RWPE1 (cell line): ENCODE data around the gene ATP5MK.

Source experiments
- CTCF ChIA-PET: fragments of 350-600 bp; sonication (Branson Sonifier 250); formaldehyde crosslinking; extraction: SDS; loops from one replicate; lab custom pipeline; 2021; lab: Yijun Ruan, JAX
- POLR2A ChIA-PET: fragments of 400-600 bp; formaldehyde crosslinking; extraction: SDS; loops from one replicate; lab custom pipeline; 2020; ENCODE audit warnings: antibody characterized with exemption; ENCODE audit not compliant: low non-redundant PET; lab: Yijun Ruan, JAX
- DNase-seq: peaks from one replicate; pipeline ENCODE4 v3.0.0; 2012; ENCODE audit warnings: low spot score
- H3K27ac ChIP-seq: fragments of 450-650 bp; 2 replicates; pipeline ENCODE4 v1.5.1; 2017
- TF ChIP-seq, protein P1 (sequence below): fragments of 450-650 bp; conservative IDR thresholded peaks from 2 replicates; pipeline ENCODE4 v1.5.1; 2017; ENCODE audit warnings: low read depth, mild to moderate bottlenecking

Gene ATP5MK, protein sequence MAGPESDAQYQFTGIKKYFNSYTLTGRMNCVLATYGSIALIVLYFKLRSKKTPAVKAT

DNA sequence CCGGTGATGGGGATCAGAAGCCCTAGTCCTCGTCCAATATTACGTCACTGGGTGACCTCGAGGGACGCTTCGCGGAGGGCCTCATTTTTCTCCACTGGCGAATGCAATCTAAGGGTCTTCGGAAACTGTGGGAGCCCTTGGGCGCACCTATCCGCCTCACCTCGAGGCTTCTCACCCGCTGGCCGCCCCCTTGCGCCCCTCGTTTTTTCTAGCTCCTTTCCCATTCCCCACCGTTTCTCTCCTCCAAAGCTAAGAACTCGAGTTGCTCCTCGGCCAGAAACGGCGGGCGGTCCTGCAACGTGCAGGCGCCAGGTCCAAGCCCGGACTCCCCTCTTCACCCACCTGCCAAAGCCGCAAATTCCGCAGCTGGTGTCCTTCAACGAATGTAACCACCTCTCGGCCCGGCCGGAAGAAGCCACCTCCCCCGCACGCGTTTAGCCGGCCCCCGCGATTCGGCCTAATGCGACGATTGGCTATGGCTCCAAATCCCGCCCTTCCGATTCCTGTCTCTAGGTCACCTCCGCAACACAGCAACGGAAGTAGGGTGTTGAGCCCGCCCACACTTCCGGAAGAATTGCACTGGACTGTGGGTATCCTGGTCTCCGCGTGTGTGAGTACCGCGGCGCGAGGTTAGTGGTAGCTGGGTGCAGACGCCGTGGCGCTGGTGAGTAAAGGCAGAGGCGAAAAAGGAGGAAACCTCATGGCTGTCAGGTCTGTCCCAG, at the start of gene ATP5MK, which contains the start of gene PDCD11:
Gene ATP5MK, minus strand, starts transcription at position 409 of the 722 bp plus-strand sequence. CDS start 4,018 bp downstream, outside the sequence.
Gene PDCD11, plus strand, starts transcription at position 560 of the 722 bp plus-strand sequence. CDS start 1,801 bp downstream, outside the sequence.
- ChIA-PET CTCF (no interaction called here), POLR2A (interaction anchor here (0.6 to 1.6 kb wide), 3 partner anchors 28 to 289 kb away, joined by 3 to 4 read pairs (median 3); no protein-coding TSS in a partner anchor)
- peak within 1 kb of the TSS; percentile 75 for H3K27ac ChIP-seq
- DNase-seq: peak; percentile 99
- TF ChIP-seq, protein P1, sequence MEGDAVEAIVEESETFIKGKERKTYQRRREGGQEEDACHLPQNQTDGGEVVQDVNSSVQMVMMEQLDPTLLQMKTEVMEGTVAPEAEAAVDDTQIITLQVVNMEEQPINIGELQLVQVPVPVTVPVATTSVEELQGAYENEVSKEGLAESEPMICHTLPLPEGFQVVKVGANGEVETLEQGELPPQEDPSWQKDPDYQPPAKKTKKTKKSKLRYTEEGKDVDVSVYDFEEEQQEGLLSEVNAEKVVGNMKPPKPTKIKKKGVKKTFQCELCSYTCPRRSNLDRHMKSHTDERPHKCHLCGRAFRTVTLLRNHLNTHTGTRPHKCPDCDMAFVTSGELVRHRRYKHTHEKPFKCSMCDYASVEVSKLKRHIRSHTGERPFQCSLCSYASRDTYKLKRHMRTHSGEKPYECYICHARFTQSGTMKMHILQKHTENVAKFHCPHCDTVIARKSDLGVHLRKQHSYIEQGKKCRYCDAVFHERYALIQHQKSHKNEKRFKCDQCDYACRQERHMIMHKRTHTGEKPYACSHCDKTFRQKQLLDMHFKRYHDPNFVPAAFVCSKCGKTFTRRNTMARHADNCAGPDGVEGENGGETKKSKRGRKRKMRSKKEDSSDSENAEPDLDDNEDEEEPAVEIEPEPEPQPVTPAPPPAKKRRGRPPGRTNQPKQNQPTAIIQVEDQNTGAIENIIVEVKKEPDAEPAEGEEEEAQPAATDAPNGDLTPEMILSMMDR: no peak

DNA sequence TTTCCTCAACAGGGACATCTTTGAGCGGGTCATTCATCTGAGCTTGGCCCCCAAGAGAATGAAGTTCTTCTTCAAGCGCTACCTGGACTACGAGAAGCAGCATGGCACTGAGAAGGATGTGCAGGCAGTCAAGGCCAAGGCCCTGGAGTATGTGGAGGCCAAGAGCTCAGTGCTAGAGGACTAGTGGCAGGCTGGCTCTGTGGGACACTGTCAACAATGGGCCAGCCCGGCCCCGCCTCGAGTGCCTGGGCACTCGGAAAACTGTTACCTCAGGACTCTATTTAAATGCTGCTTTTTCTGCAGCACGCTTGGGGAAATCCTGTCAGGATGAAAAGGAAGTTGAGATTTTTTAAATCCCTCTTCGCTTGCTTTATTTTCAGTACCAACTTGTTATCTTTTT, 49.1 kb upstream of the ATP5MK start:
- TF ChIP-seq, protein P1: no peak
- CTCF ChIA-PET: interaction anchor here (0.6 kb wide), 1 partner anchor 695 kb away, joined by 3 read pairs; no protein-coding TSS in a partner anchor
- DNase-seq: no peak
- POLR2A ChIA-PET: no interaction called here
- peak overlapping the region; percentile 89 for H3K27ac ChIP-seq

DNA sequence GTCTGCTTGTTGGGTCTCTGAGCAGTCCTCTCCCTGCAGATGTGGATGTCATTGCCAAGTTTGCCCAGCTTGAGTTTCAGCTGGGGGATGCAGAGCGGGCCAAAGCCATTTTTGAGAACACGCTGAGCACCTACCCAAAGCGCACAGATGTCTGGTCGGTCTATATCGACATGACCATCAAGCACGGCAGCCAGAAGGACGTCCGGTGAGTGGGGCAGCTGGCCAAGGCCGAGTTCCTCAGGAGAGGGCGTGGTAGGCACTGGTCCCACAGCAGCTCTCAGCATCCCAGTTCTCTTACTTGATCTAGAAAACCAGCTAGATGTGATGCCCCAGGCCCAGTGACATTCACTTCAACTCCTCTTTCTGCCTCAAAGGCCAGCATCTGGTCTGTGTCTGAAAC, 48.2 kb upstream of the ATP5MK start:
- H3K27ac ChIP-seq: peak overlapping the region; percentile 89
- ChIA-PET POLR2A (no interaction called here), CTCF (no interaction called here)
- DNase-seq: no peak
- TF ChIP-seq, protein P1: no peak

DNA sequence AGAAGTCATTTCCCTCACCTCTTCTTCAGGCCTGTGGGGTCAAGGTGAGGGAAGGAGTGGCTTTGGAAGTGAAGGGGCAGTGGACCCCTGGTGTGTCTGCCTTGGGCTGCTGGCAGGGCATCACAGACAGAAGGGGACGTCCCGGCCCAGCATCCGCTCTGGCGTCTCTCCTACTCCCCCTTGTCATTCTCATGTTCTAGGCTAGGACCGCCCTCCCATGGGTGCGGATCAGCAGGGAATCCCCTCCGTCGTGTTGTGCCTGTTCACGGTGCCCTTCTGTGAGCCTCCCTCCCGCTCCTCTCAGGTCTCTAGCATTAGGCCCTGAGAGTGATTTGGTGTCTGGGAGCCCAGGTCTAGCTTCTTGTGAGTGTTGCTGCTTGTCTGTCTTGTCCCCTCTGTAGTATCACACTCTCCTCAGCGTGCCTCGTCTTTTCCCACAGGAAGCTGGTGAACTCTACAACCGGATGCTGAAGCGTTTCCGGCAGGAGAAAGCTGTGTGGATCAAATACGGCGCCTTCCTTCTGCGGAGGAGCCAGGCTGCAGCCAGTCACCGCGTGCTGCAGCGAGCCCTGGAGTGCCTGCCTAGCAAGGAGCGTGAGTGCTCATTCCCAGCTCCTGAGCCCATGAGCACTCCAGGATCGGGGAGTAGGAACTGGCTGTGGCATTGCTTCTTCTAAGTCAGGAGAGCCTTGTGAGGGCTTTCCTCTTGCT, 47.4 kb upstream of the ATP5MK start:
- TF ChIP-seq, protein P1: no peak
- peak overlapping the region; percentile 89; the same call in 1 of the 2 replicates for H3K27ac ChIP-seq
- ChIA-PET CTCF (interaction anchor here (1.6 kb wide), 1 partner anchor 42 kb away, joined by 4 read pairs; no protein-coding TSS in a partner anchor), POLR2A (no interaction called here)
- DNase-seq: no peak

DNA sequence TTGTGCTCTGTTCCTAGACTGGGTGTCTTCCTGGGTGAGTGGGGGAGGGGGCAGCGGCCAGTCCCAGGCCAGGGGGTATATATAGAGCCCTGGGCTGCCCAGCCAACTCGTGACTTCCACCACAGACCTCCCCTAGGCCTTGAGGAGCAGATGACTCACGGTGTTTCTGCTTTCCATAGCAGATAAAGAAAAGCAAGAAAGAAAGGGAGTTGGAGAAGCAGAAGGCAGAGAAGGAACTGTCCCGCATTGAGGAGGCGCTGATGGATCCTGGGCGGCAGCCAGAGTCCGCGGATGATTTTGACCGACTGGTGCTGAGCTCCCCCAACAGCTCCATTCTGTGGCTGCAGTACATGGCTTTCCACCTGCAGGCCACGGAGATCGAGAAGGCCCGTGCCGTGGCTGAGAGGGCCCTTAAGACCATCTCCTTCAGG, 45.8 kb upstream of the ATP5MK start:
- POLR2A ChIA-PET: no interaction called here
- TF ChIP-seq, protein P1: no peak
- DNase-seq: no peak
- CTCF ChIA-PET: interaction anchor here (1.2 to 1.6 kb wide), 2 partner anchors 24 to 44 kb away, joined by 3 to 4 read pairs; no protein-coding TSS in a partner anchor
- peak overlapping the region; percentile 15; the same call in 1 of the 2 replicates for H3K27ac ChIP-seq

DNA sequence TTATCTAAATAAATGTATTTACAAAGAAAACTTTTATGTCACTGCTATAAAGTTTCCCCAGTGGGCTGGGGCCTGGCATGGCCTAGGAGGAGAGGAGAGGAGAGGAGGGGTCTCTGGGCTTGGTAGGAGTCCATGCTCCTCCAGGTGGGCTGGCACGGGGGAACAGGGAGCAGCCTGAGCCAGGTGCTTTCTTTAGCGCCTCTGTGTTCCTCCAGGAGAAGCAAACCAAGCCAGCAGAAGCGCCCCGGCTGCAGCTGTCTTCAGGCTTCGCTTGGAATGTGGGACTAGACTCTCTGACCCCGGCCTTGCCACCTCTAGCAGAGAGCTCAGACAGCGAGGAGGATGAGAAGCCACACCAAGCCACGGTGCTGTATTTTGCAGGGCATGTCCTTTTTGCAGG, 45.3 kb upstream of the ATP5MK start:
- H3K27ac ChIP-seq: peak overlapping the region; percentile 15; the same call in 1 of the 2 replicates
- ChIA-PET POLR2A (no interaction called here), CTCF (interaction anchor here (1.6 kb wide), 1 partner anchor 44 kb away, joined by 4 read pairs; no protein-coding TSS in a partner anchor)
- TF ChIP-seq, protein P1: no peak
- DNase-seq: no peak
